ENCODE results near the gene MLLT6. TPM values are rescaled to one million over a fixed set of nuclear protein-coding genes. Genes with fewer than 3 reads are reported as not detected.

The MLLT6 gene
- total RNA-seq, 1 donor from 2014 or later: 59.8 TPM

DNA sequence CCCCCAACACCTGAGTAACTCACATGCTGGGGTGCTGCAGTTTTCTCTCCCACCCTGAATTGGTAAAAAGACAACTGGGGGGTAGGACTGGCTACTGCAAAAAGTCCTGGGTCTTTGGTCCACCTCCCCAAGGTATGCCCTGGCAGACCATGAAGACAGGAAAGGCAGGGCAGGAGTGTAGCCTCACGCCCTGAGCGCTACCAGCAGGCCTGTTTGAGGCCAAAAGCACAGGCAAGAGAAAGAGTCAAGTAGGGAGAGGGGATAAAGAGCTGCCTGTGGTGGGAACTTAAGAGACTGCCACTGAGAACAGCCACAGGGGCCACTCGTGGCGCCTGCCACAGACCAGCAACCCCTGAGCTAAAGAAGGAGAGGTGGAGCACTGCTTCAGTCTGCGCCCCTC, 61.3 kb downstream of the MLLT6 start:
- Mint-ChIP-seq H3K27me3 (ENCODE audit: unreplicated experiment) (peaks cover 3% of the 10 kb centered on the region), H3K4me1 (ENCODE audit: low read depth, unreplicated experiment) (no peaks in the 10 kb centered on the region), H3K9me3 (ENCODE audit: unreplicated experiment) (peaks cover 5% of the 10 kb centered on the region), H3K36me3 (ENCODE audit: unreplicated experiment) (no peaks in the 10 kb centered on the region), H3K27ac (ENCODE audit: unreplicated experiment) (no peak overlapping the region), H3K4me3 (ENCODE audit: unreplicated experiment) (no peak overlapping the region)
- TF ChIP-seq, protein P1, sequence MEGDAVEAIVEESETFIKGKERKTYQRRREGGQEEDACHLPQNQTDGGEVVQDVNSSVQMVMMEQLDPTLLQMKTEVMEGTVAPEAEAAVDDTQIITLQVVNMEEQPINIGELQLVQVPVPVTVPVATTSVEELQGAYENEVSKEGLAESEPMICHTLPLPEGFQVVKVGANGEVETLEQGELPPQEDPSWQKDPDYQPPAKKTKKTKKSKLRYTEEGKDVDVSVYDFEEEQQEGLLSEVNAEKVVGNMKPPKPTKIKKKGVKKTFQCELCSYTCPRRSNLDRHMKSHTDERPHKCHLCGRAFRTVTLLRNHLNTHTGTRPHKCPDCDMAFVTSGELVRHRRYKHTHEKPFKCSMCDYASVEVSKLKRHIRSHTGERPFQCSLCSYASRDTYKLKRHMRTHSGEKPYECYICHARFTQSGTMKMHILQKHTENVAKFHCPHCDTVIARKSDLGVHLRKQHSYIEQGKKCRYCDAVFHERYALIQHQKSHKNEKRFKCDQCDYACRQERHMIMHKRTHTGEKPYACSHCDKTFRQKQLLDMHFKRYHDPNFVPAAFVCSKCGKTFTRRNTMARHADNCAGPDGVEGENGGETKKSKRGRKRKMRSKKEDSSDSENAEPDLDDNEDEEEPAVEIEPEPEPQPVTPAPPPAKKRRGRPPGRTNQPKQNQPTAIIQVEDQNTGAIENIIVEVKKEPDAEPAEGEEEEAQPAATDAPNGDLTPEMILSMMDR (IDR thresholded peaks at IDR 0.05; ENCODE audit: partially characterized antibody, unreplicated experiment): no peak
- DNase-seq: no peak

DNA sequence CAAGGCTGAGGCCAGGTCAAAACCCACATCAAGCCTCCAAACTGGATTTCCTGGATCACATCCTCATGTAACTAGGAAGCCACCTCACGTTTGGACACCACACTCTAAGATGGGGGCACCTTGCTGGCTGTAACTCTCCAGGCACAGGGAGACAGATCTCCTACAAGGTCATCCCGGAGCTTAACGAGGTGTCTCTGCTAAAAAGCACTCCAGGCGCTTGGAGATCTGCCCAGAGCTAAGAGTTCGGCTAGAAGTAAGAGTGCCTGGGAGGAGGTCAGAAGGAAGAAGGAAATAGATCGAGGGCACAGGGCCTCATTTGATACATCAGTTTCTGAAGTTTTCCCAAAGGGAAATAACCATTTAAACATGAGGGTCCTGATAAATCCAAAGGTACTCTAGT, 63.3 kb downstream of the MLLT6 start:
- Mint-ChIP-seq H3K4me3 (ENCODE audit: unreplicated experiment) (no peak overlapping the region), H3K27ac (ENCODE audit: unreplicated experiment) (no peak overlapping the region), H3K9me3 (ENCODE audit: unreplicated experiment) (peaks cover 5% of the 10 kb centered on the region), H3K4me1 (ENCODE audit: low read depth, unreplicated experiment) (no peaks in the 10 kb centered on the region), H3K27me3 (ENCODE audit: unreplicated experiment) (peaks cover 3% of the 10 kb centered on the region), H3K36me3 (ENCODE audit: unreplicated experiment) (no peaks in the 10 kb centered on the region)
- DNase-seq: no peak
- TF ChIP-seq, protein P1 (IDR thresholded peaks at IDR 0.05; ENCODE audit: partially characterized antibody, unreplicated experiment): no peak

DNA sequence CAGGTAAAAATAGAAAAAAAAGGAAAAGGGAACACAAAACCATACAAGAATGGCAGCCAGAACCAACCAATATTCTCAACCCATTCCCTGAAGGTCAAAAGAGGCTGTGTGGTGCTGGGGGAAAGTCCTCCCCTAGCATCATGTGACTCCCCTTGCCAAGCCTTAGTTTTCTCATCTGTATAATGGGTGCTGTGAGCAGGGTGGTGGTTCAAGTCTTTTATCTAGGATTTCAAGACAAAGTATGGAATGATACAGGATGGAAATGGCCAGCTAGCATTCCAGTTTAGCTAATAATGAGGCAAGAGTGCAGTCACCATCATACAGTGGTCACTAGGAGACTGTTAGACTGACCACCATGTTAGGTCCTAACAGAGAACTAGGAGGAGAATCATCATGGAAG, 68.2 kb downstream of the MLLT6 start:
- H3K27ac Mint-ChIP-seq (ENCODE audit: unreplicated experiment): no peak overlapping the region
- peaks cover 5% of the 10 kb centered on the region for H3K27me3 Mint-ChIP-seq (ENCODE audit: unreplicated experiment)
- peaks cover 6% of the 10 kb centered on the region for H3K9me3 Mint-ChIP-seq (ENCODE audit: unreplicated experiment)
- TF ChIP-seq, protein P1 (IDR thresholded peaks at IDR 0.05; ENCODE audit: partially characterized antibody, unreplicated experiment): no peak
- H3K4me3 Mint-ChIP-seq (ENCODE audit: unreplicated experiment): no peak overlapping the region
- no peak for DNase-seq
- H3K4me1 Mint-ChIP-seq (ENCODE audit: low read depth, unreplicated experiment): no peaks in the 10 kb centered on the region
- H3K36me3 Mint-ChIP-seq (ENCODE audit: unreplicated experiment): no peaks in the 10 kb centered on the region

DNA sequence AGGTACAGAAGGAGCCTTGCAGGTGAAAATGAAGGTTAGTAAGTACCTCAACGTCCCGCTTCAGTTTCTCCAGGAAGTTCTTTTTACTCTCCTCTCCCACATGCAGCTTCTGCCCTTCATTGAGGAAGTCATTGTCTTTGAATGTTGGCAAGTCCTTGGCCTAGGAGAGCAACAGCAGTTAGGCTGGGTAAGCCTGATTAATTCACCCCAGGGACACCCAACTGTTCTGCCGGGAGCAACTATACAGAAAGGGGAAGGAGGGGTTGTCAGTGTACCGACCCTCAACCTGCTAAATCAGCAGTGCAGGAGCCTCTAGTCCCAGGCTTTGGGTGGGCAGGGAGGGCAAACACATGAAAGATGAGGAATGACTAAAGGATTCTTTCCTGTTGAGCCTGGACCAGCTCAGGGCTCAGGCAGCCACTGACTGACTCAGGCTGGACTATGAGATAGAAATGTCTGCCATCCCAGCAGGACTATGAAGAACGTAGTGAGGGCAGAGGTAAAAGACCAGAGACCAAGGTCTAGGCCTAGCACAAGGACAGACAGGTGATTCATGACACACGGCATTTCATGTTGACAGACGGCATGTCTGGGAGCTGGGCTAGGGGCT, 72.7 kb downstream of the MLLT6 start:
- Mint-ChIP-seq H3K4me3 (ENCODE audit: unreplicated experiment) (no peak overlapping the region), H3K27ac (ENCODE audit: unreplicated experiment) (no peak overlapping the region), H3K9me3 (ENCODE audit: unreplicated experiment) (peaks cover 2% of the 10 kb centered on the region), H3K36me3 (ENCODE audit: unreplicated experiment) (no peaks in the 10 kb centered on the region), H3K4me1 (ENCODE audit: low read depth, unreplicated experiment) (no peaks in the 10 kb centered on the region), H3K27me3 (ENCODE audit: unreplicated experiment) (peaks cover 2% of the 10 kb centered on the region)
- DNase-seq: no peak
- TF ChIP-seq, protein P1 (IDR thresholded peaks at IDR 0.05; ENCODE audit: partially characterized antibody, unreplicated experiment): no peak

Small RNAs within 50 kb of the gene (microRNA-seq; reads per million reads assigned to microRNA genes)
- gene MIR4726 (ENCODE audit: unreplicated experiment) (3.3 reads per million, percentile 24 among the genes with 10 or more reads in this experiment), gene MIR4734 (ENCODE audit: unreplicated experiment) (2.6 reads per million, percentile 18 among the genes with 10 or more reads in this experiment)

Other genes starting within 250 kb of the MLLT6 start
- 20.8 TPM for gene SRCIN1, start 99.3 kb upstream of the MLLT6 start, total RNA-seq (ENCODE audit: unreplicated experiment)
- 2.0 TPM for gene EPOP, start 30.3 kb upstream of the MLLT6 start, total RNA-seq (ENCODE audit: unreplicated experiment)
- 3.2 TPM for gene CISD3, start 25.1 kb downstream of the MLLT6 start, total RNA-seq (ENCODE audit: unreplicated experiment)
- 70.1 TPM for gene PCGF2, start 43.1 kb downstream of the MLLT6 start, total RNA-seq (ENCODE audit: unreplicated experiment)
- gene PSMB3, start 47.5 kb downstream of the MLLT6 start, total RNA-seq (ENCODE audit: unreplicated experiment): 121 TPM
- gene PIP4K2B, start 94.3 kb downstream of the MLLT6 start, total RNA-seq (ENCODE audit: unreplicated experiment): 66.4 TPM
- 13.0 TPM for gene CWC25, start 120.0 kb downstream of the MLLT6 start, total RNA-seq (ENCODE audit: unreplicated experiment)
- gene RPL23, start 148.4 kb downstream of the MLLT6 start, total RNA-seq (ENCODE audit: unreplicated experiment): 850 TPM
- 66.6 TPM for gene LASP1, start 164.8 kb downstream of the MLLT6 start, total RNA-seq (ENCODE audit: unreplicated experiment)

Measured in glutamatergic neuron (in vitro differentiated cells).